Type B pancreatic cell (in vitro differentiated cells): ENCODE results near the gene IL13. TPM values are rescaled to one million over a fixed set of nuclear protein-coding genes. Genes with fewer than 3 reads are reported as not detected.

ENCODE experiments used
- DNase-seq: peaks from one replicate; pipeline ENCODE4 v3.0.0; 2021; ENCODE audit warnings: mixed read lengths; ENCODE audit not compliant: unreplicated experiment; ENCODE audit errors: extremely low spot score
- H3K27ac Mint-ChIP-seq: 2 replicates; pipeline ENCODE4 v1.8.0; 2021; ENCODE audit warnings: mild to moderate bottlenecking, mixed read lengths
- H3K27me3 Mint-ChIP-seq: 2 replicates; pipeline ENCODE4 v1.8.0; 2021; ENCODE audit warnings: mixed read lengths
- H3K36me3 Mint-ChIP-seq: 2 replicates; pipeline ENCODE4 v1.8.0; 2021; ENCODE audit warnings: mixed read lengths
- H3K4me1 Mint-ChIP-seq: one replicate; pipeline ENCODE4 v1.8.0; 2021; ENCODE audit warnings: mixed read lengths; ENCODE audit not compliant: unreplicated experiment
- H3K4me3 Mint-ChIP-seq: 2 replicates; pipeline ENCODE4 v1.8.0; 2021; ENCODE audit warnings: mild to moderate bottlenecking, mixed read lengths
- H3K9me3 Mint-ChIP-seq: 2 replicates; pipeline ENCODE4 v1.8.0; 2021; ENCODE audit warnings: mixed read lengths
- CTCF ChIP-seq: fragments of 200-600 bp; sonication (generic); conservative IDR thresholded peaks from 2 replicates; pipeline ENCODE4 v1.5.0; 2021; ENCODE audit warnings: antibody characterized with exemption, mild to moderate bottlenecking
- total RNA-seq: library from RNA; stranded (reverse); gene quantifications from 2 replicates; pipeline ENCODE4 v1.2.1, GENCODE V29; 2021; ENCODE audit warnings: low replicate concordance

IL13 gene
- total RNA-seq, 1 donor from 2014 or later = not detected

GRCh38 chr5:132661231-132662003 lies 3.4 kb downstream of the IL13 start:
- no peak for TF ChIP-seq CTCF
- H3K27me3 Mint-ChIP-seq = peaks cover 16% of the 10 kb centered on the region
- DNase-seq = no peak
- H3K9me3 Mint-ChIP-seq = no peaks in the 10 kb centered on the region
- peaks cover 11% of the 10 kb centered on the region for H3K4me1 Mint-ChIP-seq
- no peak overlapping the region for H3K27ac Mint-ChIP-seq
- no peak overlapping the region for H3K4me3 Mint-ChIP-seq
- H3K36me3 Mint-ChIP-seq = no peaks in the 10 kb centered on the region

GRCh38 chr5:132662004-132662401 lies 4.0 kb downstream of the IL13 start:
- H3K4me1 Mint-ChIP-seq = peaks cover 15% of the 10 kb centered on the region
- no peaks in the 10 kb centered on the region for H3K9me3 Mint-ChIP-seq
- no peak overlapping the region for H3K27ac Mint-ChIP-seq
- peaks cover 11% of the 10 kb centered on the region for H3K27me3 Mint-ChIP-seq
- H3K36me3 Mint-ChIP-seq = no peaks in the 10 kb centered on the region
- DNase-seq = no peak
- H3K4me3 Mint-ChIP-seq = no peak overlapping the region
- TF ChIP-seq CTCF = no peak

- Mint-ChIP-seq H3K27ac (no peak overlapping the region), H3K9me3 (no peaks in the 10 kb centered on the region), H3K4me1 (peaks cover 15% of the 10 kb centered on the region), H3K36me3 (no peaks in the 10 kb centered on the region), H3K4me3 (no peak overlapping the region), H3K27me3 (peaks cover 3% of the 10 kb centered on the region)
- TF ChIP-seq CTCF = no peak
- DNase-seq = no peak
Measured at GRCh38 chr5:132662925-132663770, 5.2 kb downstream of the IL13 start.

GRCh38 chr5:132663771-132664695 lies 6.1 kb downstream of the IL13 start:
- Mint-ChIP-seq H3K4me1 (peaks cover 15% of the 10 kb centered on the region), H3K9me3 (no peaks in the 10 kb centered on the region), H3K4me3 (no peak overlapping the region), H3K27ac (no peak overlapping the region), H3K27me3 (peaks cover 3% of the 10 kb centered on the region), H3K36me3 (no peaks in the 10 kb centered on the region)
- no peak for TF ChIP-seq CTCF
- no peak for DNase-seq

DNA sequence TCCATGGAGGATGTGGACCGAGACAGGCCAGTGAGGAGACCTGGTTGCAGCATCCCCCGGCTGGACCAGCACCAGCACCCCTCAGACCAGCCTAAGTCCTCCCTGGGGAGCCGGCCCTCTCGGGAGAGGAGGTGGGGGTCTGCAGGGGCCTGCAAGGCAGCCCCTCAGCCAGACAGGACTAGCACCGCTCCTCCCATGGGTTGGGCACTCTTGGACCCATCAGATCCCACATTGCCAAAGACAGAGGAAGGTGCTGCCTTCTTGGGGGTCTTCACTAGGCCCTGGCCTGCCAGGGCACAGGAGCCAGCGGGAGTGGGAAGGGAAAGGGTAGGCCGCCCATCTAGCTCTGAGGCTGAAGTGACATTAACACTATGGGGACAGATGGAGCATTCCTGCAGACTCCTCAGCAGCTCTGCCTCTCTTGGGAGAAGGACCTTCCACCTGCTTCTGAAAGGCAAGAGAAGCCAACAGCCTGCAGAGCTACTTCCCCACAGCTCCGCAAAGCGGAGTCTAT lies 6.8 kb downstream of the IL13 start:
- TF ChIP-seq CTCF = no peak
- no peak for DNase-seq
- Mint-ChIP-seq H3K36me3 (no peaks in the 10 kb centered on the region), H3K4me1 (peaks cover 15% of the 10 kb centered on the region), H3K9me3 (no peaks in the 10 kb centered on the region), H3K27ac (no peak overlapping the region), H3K4me3 (no peak overlapping the region), H3K27me3 (peaks cover 5% of the 10 kb centered on the region)
